ENCODE measurements around the gene RGS3.
"Not testable (repeated sequence)": the region's sequence is repeated elsewhere in the genome, so short reads cannot be mapped to it uniquely, and the experiment has no call there.

RGS3 gene

DNA sequence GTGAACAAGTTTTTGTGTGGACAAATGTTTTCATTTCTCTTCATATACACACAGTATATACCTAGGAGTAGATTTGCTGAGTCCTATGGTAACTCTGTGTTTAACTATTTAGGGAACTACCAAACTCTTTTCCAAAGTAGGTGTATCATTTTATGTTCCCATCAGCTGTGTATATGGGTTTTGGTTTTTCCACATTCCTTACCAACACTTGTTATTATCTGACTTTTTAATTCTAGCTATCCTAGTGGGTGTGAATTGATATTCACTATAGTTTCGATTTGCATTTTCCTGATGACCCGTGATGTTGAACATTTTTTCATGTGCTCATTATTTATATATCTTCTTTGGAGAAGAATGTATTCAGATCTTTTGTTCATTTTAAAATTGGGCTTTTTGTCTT lies 3.7 kb downstream of the RGS3 start:
- no peak for DNase-seq

GRCh38 chr9:113468716-113469448 lies 5.4 kb downstream of the RGS3 start:
- DNase-seq = no peak

DNA sequence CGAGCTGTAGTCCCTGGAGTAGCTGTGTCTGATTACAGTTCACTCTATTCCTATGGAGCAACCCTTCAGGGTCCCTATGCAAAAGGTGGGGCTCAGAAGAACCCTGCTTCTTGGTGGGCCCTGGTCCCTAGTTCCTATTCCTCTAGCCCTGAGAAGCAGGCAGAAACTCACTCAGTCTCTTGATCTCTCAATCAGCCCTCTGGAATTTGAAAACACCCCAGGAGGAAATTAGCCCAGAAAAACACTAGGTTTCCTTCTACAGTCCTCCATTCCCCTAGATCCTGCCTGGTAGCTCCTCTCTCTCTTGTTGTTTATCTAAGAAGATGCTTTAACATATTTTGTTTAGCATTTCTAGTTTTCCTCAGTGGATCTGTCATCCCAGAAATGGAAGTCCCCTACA lies 7.6 kb downstream of the RGS3 start:
- DNase-seq = no peak

DNA sequence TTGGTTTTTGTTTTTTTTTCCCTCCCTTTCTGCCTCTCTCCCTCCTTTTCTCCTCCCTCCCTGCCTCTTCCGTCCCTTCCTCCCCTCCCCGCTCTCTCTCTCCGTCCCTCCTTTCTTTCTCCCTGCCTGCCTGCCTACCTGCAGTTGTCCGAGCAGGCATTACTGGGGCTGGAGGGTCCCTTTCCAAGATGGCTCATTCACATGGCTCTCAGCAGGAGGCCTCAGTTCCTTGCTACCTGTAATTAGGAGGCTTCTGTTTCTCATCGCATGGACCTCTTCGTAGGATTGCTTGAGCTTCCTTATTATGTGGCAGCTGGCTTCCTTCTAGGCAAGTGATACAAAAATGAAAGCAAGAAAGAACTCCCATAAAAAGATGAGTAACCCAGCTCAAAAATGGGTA lies 8.0 kb downstream of the RGS3 start:
- DNase-seq = no peak

- DNase-seq = no peak
Observed at GRCh38 chr9:113472199-113472598, 8.7 kb downstream of the RGS3 start.

GRCh38 chr9:113474360-113475028 lies 11.0 kb downstream of the RGS3 start:
- DNase-seq = no peak

DNA sequence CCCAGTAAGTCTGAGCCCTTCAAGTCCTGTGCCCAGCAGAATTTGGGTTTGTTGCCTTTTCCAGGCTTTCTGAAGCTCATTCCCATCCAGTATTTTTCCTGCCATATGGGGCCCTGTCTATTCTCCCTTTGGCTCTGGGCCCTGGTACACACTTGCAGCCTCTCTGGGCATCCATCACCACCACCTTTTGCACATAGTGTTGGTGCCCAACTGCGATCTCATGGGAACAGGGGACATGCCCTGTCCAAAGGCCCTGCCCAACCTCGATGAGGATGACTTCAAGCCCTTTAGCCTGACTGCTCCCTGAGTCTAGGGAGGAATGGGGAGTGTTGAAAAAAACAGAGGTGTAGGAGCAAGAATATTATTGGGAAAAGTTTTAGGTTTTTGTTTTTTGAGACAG lies 11.5 kb downstream of the RGS3 start:
- DNase-seq = no peak

DNA sequence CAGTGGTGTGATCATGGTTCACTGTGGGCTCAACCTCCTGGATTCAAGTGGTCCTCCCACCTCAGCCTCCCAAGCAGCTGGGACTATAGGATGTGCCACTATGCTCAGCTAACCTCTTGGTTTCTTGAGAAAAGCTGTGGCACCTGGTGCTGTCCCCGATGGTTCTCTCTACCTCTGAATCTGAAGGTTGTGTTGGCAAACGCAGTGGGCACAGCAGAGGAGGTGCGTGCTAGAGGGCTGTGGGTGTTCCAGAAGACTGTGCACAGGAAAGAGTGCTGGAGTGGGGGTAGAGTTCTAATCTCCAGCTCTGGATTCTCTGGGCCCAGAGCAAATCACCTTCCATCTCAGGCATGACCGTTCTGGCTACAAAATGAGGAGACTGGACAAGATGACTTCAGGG lies 12.5 kb downstream of the RGS3 start:
- no peak for DNase-seq

GRCh38 chr9:113476511-113476916 lies 13.0 kb downstream of the RGS3 start:
- no peak for DNase-seq

- DNase-seq = no peak
Observed at GRCh38 chr9:113477058-113477457, 13.5 kb downstream of the RGS3 start.

GRCh38 chr9:113477661-113478060 lies 14.1 kb downstream of the RGS3 start:
- no peak for DNase-seq

DNA sequence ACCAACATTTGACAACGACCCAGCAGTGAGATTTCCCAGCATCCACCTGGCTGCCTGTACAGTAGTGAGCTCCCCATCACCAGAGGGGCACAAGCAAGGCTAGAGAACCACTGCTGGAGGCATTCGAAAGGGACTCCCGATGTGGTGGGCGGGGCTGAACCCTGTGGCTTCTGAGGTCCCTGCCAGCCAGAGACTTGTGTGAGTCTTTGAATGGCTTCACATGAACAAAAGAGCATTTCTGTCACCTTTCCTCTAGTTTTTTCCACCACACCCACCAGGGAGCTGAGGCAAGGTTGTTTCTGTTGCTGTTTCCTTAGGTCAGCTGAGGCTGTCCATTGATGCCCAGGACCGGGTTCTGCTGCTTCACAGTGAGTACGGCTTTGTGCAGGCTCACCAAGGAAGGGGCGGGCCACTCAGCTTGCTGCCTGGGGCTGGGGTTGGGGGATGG lies 15.7 kb downstream of the RGS3 start:
- DNase-seq = peak in 1 of 2 donors; percentile 34

- DNase-seq = no peak
Observed at GRCh38 chr9:113480612-113481011, 17.1 kb downstream of the RGS3 start.

GRCh38 chr9:113481176-113481787 lies 17.8 kb downstream of the RGS3 start:
- DNase-seq = no peak

DNA sequence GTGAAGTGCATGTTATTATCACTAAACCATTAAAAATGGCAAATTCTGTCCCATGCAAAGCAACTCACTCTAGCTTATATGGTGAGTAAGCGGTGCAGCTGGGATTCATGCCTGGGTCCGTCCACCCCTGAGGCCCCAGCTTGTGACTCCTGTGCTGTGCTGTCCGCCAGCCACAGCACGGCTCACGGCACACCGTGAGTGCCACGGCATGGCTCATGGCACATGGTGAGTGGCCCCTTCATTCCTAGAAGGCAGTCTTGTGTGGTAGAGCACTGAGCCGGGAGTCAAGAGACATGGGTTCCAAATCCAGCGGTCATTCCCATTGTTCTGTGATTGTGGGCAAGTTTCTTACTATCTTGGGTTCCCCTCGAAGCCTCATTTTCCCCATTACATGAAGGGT lies 18.8 kb downstream of the RGS3 start:
- no peak for DNase-seq

DNA sequence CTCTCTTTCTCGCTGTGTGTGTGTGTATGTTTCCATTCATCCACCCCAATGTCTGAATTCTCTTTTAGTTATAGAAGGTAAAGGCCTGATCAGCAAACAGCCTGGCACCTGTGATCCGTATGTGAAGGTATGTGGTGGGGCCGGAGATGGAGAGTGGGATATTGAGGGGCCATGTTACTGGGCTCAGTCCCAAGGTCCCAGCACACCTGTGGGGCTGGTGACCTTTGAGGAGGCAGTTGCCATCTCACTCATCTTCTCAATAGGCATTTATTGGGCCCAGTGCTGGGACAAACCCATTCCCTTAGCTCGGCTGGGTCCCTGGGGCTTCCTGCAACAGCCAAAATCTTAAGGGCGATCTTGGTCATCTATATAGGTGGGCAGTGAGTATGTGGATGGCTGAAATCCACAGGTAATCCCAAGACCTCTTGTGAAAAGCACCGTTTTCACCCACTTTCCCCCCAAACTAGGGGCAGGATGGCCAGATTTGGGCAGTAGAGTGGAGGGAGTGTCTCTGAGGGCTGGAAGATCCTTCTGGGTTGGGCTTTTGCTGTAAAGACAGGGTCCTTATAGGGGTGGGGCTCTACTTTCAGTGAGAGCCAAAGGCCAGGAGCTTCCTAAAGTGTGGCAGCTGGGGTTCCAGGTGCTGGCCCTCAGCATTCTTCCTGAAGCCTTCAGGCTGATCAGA lies 19.6 kb downstream of the RGS3 start:
- no peak for DNase-seq

- no peak for DNase-seq
Observed at GRCh38 chr9:113483676-113484257, 20.2 kb downstream of the RGS3 start.

GRCh38 chr9:113484258-113484730 lies 20.8 kb downstream of the RGS3 start:
- no peak for DNase-seq

GRCh38 chr9:113485761-113486115 lies 22.2 kb downstream of the RGS3 start:
- no peak for DNase-seq

DNA sequence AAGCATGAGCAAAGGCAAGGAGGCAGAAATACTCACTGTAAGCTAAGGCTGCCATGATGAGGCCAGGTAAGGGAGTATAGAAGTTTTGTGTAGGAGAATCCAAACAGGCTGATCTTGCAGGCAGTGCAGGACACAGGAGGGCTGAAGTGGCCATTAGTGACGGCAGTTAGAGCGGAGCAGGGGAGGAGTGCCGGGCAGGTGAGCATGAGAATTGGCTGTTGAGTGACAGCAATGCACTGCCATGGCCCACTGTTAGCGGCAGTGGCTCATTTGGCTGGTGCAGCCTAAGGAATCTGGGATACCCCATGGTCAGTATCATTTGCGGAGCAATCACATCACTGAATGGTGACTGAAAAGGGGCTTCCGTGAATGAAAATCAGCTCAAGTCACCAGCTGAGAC lies 22.8 kb downstream of the RGS3 start:
- no peak for DNase-seq

DNA sequence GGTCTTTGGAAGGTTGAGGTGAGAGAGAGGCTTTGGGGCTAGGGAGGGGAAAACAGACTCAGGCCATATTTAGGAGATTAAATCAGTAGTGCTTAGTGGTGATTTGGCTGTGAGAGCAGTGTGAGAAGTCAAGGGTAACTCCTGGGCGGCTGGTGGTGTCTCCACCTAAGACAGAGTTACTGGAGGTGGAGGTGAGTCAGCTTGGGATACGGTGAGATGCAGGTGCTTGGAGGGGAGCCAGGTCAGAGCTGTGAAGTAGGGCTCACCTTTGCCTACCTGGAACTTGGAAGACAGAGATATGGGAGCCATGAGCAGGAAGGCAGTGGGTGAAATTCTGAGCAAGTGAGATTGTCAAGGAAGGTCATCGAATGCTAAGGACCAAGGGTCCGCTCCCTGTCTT lies 24.5 kb downstream of the RGS3 start:
- DNase-seq = no peak

- DNase-seq = no peak
Observed at GRCh38 chr9:113488490-113488889, 25.0 kb downstream of the RGS3 start.

- DNase-seq = not testable (repeated sequence)
Observed at GRCh38 chr9:113491147-113491546, 27.6 kb downstream of the RGS3 start.

All from CD4-positive, alpha-beta T cell treated with Interferon alpha-2 for 1 hour (primary cell).